22Rv1 (cell line): ENCODE data around the gene CA12.
"Not testable (repeated sequence)": the region's sequence is repeated elsewhere in the genome, so short reads cannot be mapped to it uniquely, and the experiment has no call there.

Experiments
- H3K27ac ChIP-seq: fragments of 450-650 bp; 2 replicates; pipeline ENCODE4 v1.5.1; 2017
- ZFX ChIP-seq: fragments of 450-650 bp; IDR thresholded peaks from 2 replicates; pipeline ENCODE4 v1.6.1; 2017; ENCODE audit warnings: antibody characterized with exemption, borderline replicate concordance
- TF ChIP-seq, protein P1 (sequence below): fragments of 450-650 bp; IDR thresholded peaks from 2 replicates; pipeline ENCODE4 v1.5.1; 2017; ENCODE audit warnings: mild to moderate bottlenecking

Gene CA12

GRCh38 chr15:63349621-63350020, 32.0 kb downstream of the CA12 start:
- no peak overlapping the region for H3K27ac ChIP-seq
- no peak for TF ChIP-seq ZFX
- TF ChIP-seq, protein P1, sequence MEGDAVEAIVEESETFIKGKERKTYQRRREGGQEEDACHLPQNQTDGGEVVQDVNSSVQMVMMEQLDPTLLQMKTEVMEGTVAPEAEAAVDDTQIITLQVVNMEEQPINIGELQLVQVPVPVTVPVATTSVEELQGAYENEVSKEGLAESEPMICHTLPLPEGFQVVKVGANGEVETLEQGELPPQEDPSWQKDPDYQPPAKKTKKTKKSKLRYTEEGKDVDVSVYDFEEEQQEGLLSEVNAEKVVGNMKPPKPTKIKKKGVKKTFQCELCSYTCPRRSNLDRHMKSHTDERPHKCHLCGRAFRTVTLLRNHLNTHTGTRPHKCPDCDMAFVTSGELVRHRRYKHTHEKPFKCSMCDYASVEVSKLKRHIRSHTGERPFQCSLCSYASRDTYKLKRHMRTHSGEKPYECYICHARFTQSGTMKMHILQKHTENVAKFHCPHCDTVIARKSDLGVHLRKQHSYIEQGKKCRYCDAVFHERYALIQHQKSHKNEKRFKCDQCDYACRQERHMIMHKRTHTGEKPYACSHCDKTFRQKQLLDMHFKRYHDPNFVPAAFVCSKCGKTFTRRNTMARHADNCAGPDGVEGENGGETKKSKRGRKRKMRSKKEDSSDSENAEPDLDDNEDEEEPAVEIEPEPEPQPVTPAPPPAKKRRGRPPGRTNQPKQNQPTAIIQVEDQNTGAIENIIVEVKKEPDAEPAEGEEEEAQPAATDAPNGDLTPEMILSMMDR, result no peak

- H3K27ac ChIP-seq, result no peak overlapping the region
- TF ChIP-seq, protein P1, result no peak
- no peak for TF ChIP-seq ZFX
Observed at GRCh38 chr15:63349156-63349555, 32.5 kb downstream of the CA12 start.

DNA sequence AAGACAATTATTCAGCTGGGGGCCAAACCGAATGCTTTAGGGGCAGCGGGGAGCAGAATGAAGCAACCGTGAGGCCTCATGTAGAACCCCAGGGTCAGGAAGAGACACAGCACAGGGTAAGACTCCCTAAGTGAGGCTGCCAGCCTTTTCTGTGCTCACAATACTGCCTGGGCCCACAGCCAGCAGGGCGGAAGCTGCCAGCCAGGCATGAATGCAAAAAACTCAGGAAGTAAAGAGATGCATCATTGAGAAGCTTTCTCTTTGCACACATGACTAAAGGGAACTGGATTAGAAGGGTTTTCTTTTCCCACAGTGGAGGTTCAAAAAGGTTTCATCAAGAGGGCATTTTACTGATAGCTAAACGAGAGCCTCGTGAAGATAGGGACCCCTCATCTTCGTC, 33.3 kb downstream of the CA12 start:
- TF ChIP-seq, protein P1, result no peak
- no peak for TF ChIP-seq ZFX
- H3K27ac ChIP-seq, result no peak overlapping the region

DNA sequence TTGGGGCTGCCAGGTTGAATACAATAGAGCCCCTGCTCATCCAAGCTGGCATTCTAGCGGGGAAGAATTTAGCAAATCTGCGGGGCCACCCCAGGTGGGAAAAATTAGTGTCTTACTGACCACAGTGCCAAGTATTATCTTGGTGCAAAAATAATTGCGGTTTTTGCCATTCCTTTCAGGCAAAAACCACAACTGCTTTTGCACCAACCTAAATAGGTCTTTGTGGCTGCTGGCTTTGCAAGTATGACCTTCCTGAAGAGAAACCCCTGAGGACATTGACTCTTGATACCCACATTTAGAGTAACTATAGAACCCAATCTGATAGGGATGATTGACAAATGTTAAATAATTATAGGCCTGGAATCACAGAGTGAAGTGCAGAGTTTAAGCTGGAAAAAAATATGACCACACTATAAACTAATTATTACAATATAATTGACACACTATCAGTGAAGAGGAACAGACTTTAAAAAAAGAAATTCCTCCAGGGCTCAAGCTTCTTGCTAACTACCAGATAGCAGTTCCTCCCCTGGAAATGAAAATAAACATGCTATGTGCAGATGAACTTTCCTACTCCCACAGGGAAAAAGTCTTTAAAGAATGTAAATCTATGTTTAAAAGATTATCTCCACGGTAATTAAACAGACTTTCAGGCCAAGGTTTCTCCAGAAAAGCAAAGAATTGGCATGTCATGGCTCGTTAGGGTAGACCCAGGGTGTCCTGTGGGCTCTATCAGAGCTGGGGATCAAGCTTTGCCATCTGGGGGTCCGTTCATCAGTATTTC, 34.4 kb downstream of the CA12 start:
- TF ChIP-seq, protein P1, result no peak
- TF ChIP-seq ZFX, result no peak
- no peak overlapping the region for H3K27ac ChIP-seq

GRCh38 chr15:63345391-63345752, 36.3 kb downstream of the CA12 start:
- TF ChIP-seq ZFX, result no peak
- TF ChIP-seq, protein P1, result no peak
- no peak overlapping the region for H3K27ac ChIP-seq

GRCh38 chr15:63344731-63345390, 36.8 kb downstream of the CA12 start:
- H3K27ac ChIP-seq, result no peak overlapping the region
- no peak for TF ChIP-seq ZFX
- TF ChIP-seq, protein P1, result no peak

DNA sequence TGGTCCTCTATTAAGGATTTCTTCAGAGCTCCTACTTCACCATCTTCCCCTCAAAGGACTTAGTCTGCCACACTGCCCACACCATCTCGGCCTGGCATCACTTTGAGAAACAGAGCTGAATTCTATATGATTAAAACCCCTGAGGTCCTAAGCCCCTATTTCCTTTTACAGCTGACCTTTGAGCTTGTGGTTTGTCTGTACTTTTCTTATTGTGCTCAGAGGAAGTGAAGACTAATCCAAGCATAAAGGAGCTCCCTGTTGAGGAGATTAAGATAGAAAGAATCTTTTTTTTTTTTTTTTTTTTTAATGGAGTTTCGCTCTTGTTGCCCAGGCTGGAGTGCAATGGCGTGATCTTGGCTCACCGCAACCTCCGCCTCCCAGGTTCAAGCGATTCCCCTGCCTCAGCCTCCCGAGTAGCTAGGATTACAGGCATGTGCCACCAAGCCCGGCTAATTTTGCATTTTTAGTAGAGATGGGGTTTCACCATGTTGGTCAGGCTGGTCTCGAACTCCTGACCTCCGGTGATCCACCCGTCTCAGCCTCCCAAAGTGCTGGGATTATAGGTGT, 38.6 kb downstream of the CA12 start:
- H3K27ac ChIP-seq, result not testable (repeated sequence)
